Measurements from ENCODE around the gene TNFRSF11A.

TNFRSF11A gene

DNA sequence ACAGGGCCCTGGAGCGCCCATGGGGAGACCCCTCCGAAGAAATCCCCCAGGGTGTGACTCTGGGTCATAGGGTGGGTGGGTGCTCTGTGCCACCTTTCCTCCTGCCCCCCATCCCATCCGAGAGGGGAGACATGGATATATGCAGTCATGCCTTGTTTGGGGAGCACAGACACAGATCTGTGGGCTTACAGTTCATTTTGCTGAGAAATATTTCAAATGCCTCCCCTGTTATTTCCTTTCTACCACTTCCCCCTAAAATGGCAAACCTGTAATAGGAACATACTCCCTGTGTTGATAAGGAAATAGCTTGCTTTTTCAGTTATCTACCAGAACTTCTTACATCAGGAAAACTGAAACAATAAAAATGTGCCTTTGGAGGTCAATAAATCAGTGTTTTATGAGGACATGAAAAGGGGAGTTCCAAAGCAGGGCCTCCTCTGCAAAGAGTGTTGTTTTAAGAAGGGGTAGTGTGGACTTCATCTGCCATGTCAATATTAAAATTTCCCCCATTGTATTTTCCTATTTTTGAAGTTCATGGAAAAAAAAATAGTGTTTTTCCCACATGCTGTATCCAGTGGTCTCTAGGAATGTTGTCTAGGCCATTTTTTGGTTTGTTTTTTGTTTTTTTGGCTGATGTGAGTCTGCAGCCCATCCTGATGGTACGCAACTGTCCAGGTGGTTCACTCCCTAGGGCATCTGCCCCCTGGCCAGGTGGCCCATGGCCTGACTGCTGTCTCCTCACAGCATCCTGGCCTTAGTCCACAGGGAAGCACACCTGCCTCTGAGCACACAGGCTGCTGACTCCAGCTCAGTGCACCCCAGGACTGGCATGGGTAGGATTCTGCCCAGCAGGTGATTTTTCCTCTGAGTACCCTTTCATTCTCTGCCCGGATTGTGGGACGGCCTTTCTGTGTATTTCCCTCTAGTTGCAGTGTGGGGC lies 3.7 kb downstream of the TNFRSF11A start:
- TF ChIP-seq CTCF (IDR thresholded peaks at IDR 0.05; ENCODE audit: low read depth, low read length, missing control alignments) = no peak
- no peak overlapping the region for H3K4me3 ChIP-seq (replicated peaks; ENCODE audit: low read depth, low read length)
- no peak for DNase-seq (ENCODE audit: extremely low read depth, low read depth)

DNA sequence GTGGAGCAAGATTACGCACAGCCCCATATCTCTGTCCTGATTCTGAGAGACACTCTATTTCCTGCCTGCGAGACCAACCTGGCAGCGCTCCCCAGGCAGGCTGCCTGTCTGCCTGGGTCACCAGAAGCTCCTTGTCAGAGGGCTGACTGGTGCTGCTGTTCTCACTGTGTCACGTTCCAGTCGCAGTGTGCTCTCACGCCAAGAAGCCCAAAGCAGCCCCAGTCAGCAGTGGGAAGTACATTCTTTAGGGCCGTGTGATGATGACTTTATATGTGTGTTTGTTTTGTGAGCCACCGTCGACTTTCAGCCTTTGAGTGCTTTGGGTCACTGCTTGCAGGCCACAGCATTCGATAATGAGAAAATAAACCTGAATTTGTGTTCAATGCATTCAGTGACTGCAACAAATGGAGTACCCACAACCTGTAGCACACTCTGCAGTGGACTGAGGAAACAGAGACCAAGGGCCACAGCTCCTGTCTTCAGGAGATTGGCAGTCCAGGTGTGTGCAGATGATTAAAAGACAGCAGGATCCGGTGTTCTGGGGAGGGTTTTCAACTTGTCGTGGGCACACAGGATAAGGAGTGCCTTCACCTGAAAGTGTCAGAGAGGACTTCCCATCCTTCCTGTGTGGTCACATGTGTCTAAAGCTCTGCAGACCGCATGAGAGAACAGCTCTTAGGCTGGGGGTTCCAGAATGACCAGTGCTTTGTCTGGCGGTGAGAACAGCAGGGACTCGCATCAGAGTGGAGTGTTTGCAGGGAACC lies 4.8 kb downstream of the TNFRSF11A start:
- no peak for TF ChIP-seq CTCF (IDR thresholded peaks at IDR 0.05; ENCODE audit: low read depth, low read length, missing control alignments)
- DNase-seq (ENCODE audit: extremely low read depth, low read depth) = no peak
- H3K4me3 ChIP-seq (replicated peaks; ENCODE audit: low read depth, low read length) = no peak overlapping the region

- no peak overlapping the region for H3K4me3 ChIP-seq (replicated peaks; ENCODE audit: low read depth, low read length)
- no peak for TF ChIP-seq CTCF (IDR thresholded peaks at IDR 0.05; ENCODE audit: low read depth, low read length, missing control alignments)
- no peak for DNase-seq (ENCODE audit: extremely low read depth, low read depth)
Observed at GRCh38 chr18:62330650-62331049, 5.5 kb downstream of the TNFRSF11A start.

GRCh38 chr18:62331581-62332356 lies 6.7 kb downstream of the TNFRSF11A start:
- DNase-seq (ENCODE audit: extremely low read depth, low read depth) = no peak
- H3K4me3 ChIP-seq (replicated peaks; ENCODE audit: low read depth, low read length) = no peak overlapping the region
- TF ChIP-seq CTCF (IDR thresholded peaks at IDR 0.05; ENCODE audit: low read depth, low read length, missing control alignments) = no peak

GRCh38 chr18:62332431-62332830 lies 7.3 kb downstream of the TNFRSF11A start:
- no peak overlapping the region for H3K4me3 ChIP-seq (replicated peaks; ENCODE audit: low read depth, low read length)
- no peak for DNase-seq (ENCODE audit: extremely low read depth, low read depth)
- TF ChIP-seq CTCF (IDR thresholded peaks at IDR 0.05; ENCODE audit: low read depth, low read length, missing control alignments) = no peak

DNA sequence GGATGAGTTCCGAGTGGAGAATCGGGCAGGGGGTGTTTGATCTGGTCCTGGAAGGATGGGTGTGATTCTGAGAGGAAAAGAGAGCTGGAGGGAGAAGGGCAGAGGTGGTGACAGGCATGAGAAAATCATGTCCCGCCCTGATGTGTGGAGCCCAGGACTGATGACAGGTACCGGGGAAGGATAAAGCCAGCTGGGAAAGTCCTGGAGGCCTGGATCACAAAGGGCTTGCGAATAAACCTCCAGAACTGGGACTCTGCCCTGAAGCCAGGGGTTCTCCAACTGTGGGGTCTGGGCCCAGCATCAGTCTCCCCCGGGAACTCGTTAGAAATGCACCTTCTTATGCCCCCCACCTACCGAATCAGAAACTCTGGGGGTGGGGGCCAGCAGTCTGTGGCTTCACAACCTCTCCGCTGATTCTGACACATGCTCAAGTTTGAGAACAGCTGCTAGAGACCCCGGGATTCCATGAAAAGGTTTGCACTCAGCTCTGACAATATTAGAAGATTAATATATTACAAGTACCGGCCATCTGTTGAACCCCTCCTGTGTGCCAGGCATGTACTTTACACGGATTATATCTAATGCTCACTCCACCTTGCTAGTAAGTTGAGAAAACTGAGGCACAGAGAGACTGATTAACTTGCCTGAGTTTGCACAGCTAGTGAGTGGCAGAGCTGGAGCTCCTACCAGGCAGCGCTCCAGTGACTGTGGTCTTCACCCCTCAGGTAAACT lies 8.0 kb downstream of the TNFRSF11A start:
- no peak overlapping the region for H3K4me3 ChIP-seq (replicated peaks; ENCODE audit: low read depth, low read length)
- DNase-seq (ENCODE audit: extremely low read depth, low read depth) = no peak
- no peak for TF ChIP-seq CTCF (IDR thresholded peaks at IDR 0.05; ENCODE audit: low read depth, low read length, missing control alignments)

All from HFF-Myc (cell line).